HepG2 (cell line): Measurements from ENCODE around the gene VPS11. TPM values are rescaled to one million over a fixed set of nuclear protein-coding genes. Genes with fewer than 3 reads are reported as not detected.
A peak's percentile ranks its signal among the peaks of the same experiment; 100 is the strongest.

Source experiments
- ARNT ChIP-seq: fragments of 450-650 bp; IDR thresholded peaks from 2 replicates; pipeline ENCODE4 v1.6.1; 2017
- ATF1 ChIP-seq: IDR thresholded peaks from 2 replicates; pipeline ENCODE4 v1.6.1; 2016; ENCODE audit warnings: mild to moderate bottlenecking, control low read depth
- CREB1 ChIP-seq, 2 experiments: fragments of 450-650 bp in 1 of 2; IDR thresholded peaks; 2 replicates each; pipeline ENCODE4 v1.6.1; 2016 to 2017; ENCODE audit warnings: control low read depth in 1 of 2, mild to moderate bottlenecking in 1 of 2, missing compliant biosample characterization in 1 of 2, missing genetic modification characterization in 1 of 2
- MED1 ChIP-seq: sonication (generic); formaldehyde crosslinking; IDR thresholded peaks from 2 replicates; pipeline ENCODE4 v1.4.0; 2020; ENCODE audit warnings: missing genetic modification reagents
- NR2F1 ChIP-seq, 2 experiments: fragments of 450-650 bp in 1 of 2; formaldehyde crosslinking in 1 of 2; IDR thresholded peaks; 2 replicates each; pipeline versions ENCODE4 v1.5.0 to v1.6.1; 2016 to 2020; ENCODE audit warnings: mild to moderate bottlenecking in 1 of 2, missing compliant biosample characterization in 1 of 2, missing genetic modification reagents in 1 of 2, moderate library complexity in 1 of 2
- POLR2A ChIP-seq, 2 experiments: IDR thresholded peaks; 2 replicates each; pipeline ENCODE4 v1.6.1; 2011; ENCODE audit warnings: low read depth in 2 of 2, low read length in 2 of 2, mild to moderate bottlenecking in 1 of 2, moderate library complexity in 1 of 2; ENCODE audit not compliant: insufficient read depth in 1 of 2
- ZNF317 ChIP-seq: sonication (generic); formaldehyde crosslinking; IDR thresholded peaks from 2 replicates; pipeline ENCODE4 v1.5.0; 2020; ENCODE audit warnings: mild to moderate bottlenecking, missing genetic modification reagents
- ZNF703 ChIP-seq: sonication (generic); formaldehyde crosslinking; IDR thresholded peaks from 2 replicates; pipeline ENCODE4 v1.5.1; 2020; ENCODE audit warnings: missing genetic modification reagents, mild to moderate bottlenecking, moderate library complexity, borderline replicate concordance
- polyA plus RNA-seq, 8 experiments: library from polyadenylated mRNA; depleted of rRNA in 3 of 8; stranded (reverse) in 7 of 8; unstranded in 1 of 8; fragments of >200 nt; fragmentation: Illumina TruSeq in 4 of 8; extraction: Trizol in 4 of 8; gene quantifications; 2 replicates each; pipeline versions ENCODE4 v1.2.1 to v1.2.3, GENCODE V29; 2011 to 2016; ENCODE audit warnings: low read depth in 4 of 8, missing spikeins in 1 of 8, mixed read lengths in 1 of 8; ENCODE audit not compliant: insufficient read depth in 1 of 8
- total RNA-seq, 5 experiments: library from RNA; depleted of rRNA; stranded (reverse); fragments of >200 nt; fragmentation: Illumina TruSeq; extraction: Trizol; gene quantifications; 2 replicates each; pipeline ENCODE4 v1.2.3, GENCODE V29; 2016; ENCODE audit warnings: low read depth in 1 of 5
- TF ChIP-seq, protein P1 (sequence below): sonication (generic); IDR thresholded peaks from 2 replicates; pipeline ENCODE4 v1.6.1; 2016; ENCODE audit warnings: low read depth, borderline replicate concordance
- TF ChIP-seq, protein P2 (sequence below): IDR thresholded peaks from 2 replicates; pipeline ENCODE4 v1.6.1; 2018; ENCODE audit warnings: missing genetic modification reagents
- TF ChIP-seq, protein P3 (sequence below): sonication (generic); formaldehyde crosslinking; IDR thresholded peaks from 2 replicates; pipeline ENCODE4 v1.4.0; 2020; ENCODE audit warnings: missing genetic modification reagents
- TF ChIP-seq, protein P4 (sequence below): IDR thresholded peaks from 2 replicates; pipeline ENCODE4 v1.4.0; 2020; ENCODE audit warnings: mild to moderate bottlenecking, missing genetic modification reagents
- TF ChIP-seq, protein P5 (sequence below): sonication (generic); formaldehyde crosslinking; IDR thresholded peaks from 2 replicates; pipeline ENCODE4 v1.8.1; 2022; ENCODE audit warnings: low read depth, mild to moderate bottlenecking, missing genetic modification reagents
- TF ChIP-seq, protein P6 (sequence below): sonication (generic); formaldehyde crosslinking; IDR thresholded peaks from 2 replicates; pipeline ENCODE4 v1.4.0; 2020; ENCODE audit warnings: mild to moderate bottlenecking, missing genetic modification reagents
- TF ChIP-seq, protein P7 (sequence below): sonication (generic); formaldehyde crosslinking; conservative IDR thresholded peaks from 2 replicates; pipeline ENCODE4 v1.4.0; 2020; ENCODE audit warnings: mild to moderate bottlenecking, missing genetic modification reagents, moderate library complexity

Gene VPS11
- total and polyA plus RNA-seq, 2 of the 13 experiments (the other 11 are each of a cell fraction or from before 2014, with no cell fraction given) = 13.7 to 21.6 TPM

DNA sequence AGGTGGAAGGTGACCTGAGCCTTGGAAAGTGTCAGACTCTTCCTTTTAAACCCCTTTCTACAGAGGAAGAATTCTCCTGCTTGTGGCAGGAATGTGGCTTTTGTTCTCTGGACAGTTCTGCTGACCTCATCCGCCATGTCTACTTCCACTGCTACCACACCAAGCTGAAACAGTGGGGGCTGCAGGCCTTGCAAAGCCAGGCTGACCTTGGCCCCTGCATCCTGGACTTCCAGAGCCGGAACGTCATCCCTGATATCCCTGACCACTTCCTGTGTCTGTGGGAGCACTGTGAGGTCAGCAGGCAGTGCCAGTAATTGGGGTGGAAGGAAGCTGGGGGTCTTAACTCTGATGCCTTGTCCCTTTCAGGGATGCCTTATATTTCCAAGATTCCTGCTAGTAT is 63.0 kb downstream of the VPS11 start (continued):
- TF ChIP-seq MED1 (CRISPR knock-in tag) = peak; percentile 25; the same call in 1 of the 2 replicates
- TF ChIP-seq NR2F1 (CRISPR knock-in tag; IDR thresholded peaks at IDR 0.05) = peak in 1 of 2 experiments; percentile 38; a peak in 1 of 4 replicates
- TF ChIP-seq, protein P1, sequence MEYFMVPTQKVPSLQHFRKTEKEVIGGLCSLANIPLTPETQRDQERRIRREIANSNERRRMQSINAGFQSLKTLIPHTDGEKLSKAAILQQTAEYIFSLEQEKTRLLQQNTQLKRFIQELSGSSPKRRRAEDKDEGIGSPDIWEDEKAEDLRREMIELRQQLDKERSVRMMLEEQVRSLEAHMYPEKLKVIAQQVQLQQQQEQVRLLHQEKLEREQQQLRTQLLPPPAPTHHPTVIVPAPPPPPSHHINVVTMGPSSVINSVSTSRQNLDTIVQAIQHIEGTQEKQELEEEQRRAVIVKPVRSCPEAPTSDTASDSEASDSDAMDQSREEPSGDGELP = no peak
- TF ChIP-seq, protein P2, sequence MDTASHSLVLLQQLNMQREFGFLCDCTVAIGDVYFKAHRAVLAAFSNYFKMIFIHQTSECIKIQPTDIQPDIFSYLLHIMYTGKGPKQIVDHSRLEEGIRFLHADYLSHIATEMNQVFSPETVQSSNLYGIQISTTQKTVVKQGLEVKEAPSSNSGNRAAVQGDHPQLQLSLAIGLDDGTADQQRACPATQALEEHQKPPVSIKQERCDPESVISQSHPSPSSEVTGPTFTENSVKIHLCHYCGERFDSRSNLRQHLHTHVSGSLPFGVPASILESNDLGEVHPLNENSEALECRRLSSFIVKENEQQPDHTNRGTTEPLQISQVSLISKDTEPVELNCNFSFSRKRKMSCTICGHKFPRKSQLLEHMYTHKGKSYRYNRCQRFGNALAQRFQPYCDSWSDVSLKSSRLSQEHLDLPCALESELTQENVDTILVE (CRISPR knock-in tag) = no peak
- TF ChIP-seq, protein P3, sequence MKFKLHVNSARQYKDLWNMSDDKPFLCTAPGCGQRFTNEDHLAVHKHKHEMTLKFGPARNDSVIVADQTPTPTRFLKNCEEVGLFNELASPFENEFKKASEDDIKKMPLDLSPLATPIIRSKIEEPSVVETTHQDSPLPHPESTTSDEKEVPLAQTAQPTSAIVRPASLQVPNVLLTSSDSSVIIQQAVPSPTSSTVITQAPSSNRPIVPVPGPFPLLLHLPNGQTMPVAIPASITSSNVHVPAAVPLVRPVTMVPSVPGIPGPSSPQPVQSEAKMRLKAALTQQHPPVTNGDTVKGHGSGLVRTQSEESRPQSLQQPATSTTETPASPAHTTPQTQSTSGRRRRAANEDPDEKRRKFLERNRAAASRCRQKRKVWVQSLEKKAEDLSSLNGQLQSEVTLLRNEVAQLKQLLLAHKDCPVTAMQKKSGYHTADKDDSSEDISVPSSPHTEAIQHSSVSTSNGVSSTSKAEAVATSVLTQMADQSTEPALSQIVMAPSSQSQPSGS (CRISPR knock-in tag) = peak; percentile 21; the same call in 1 of the 2 replicates
- TF ChIP-seq ATF1 (CRISPR knock-in tag) = peak; percentile 75
- TF ChIP-seq, protein P4, sequence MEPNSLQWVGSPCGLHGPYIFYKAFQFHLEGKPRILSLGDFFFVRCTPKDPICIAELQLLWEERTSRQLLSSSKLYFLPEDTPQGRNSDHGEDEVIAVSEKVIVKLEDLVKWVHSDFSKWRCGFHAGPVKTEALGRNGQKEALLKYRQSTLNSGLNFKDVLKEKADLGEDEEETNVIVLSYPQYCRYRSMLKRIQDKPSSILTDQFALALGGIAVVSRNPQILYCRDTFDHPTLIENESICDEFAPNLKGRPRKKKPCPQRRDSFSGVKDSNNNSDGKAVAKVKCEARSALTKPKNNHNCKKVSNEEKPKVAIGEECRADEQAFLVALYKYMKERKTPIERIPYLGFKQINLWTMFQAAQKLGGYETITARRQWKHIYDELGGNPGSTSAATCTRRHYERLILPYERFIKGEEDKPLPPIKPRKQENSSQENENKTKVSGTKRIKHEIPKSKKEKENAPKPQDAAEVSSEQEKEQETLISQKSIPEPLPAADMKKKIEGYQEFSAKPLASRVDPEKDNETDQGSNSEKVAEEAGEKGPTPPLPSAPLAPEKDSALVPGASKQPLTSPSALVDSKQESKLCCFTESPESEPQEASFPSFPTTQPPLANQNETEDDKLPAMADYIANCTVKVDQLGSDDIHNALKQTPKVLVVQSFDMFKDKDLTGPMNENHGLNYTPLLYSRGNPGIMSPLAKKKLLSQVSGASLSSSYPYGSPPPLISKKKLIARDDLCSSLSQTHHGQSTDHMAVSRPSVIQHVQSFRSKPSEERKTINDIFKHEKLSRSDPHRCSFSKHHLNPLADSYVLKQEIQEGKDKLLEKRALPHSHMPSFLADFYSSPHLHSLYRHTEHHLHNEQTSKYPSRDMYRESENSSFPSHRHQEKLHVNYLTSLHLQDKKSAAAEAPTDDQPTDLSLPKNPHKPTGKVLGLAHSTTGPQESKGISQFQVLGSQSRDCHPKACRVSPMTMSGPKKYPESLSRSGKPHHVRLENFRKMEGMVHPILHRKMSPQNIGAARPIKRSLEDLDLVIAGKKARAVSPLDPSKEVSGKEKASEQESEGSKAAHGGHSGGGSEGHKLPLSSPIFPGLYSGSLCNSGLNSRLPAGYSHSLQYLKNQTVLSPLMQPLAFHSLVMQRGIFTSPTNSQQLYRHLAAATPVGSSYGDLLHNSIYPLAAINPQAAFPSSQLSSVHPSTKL (CRISPR knock-in tag) = 0 out of 2 replicates have a peak, but pooled peaks have one; percentile 12
- no peak for TF ChIP-seq ARNT
- TF ChIP-seq CREB1 (IDR thresholded peaks at IDR 0.05) = peak; percentile 60; the same call in 1 of the 2 replicates
- TF ChIP-seq CREB1 (CRISPR knock-in tag; IDR thresholded peaks at IDR 0.05) = no peak
- TF ChIP-seq, protein P5, sequence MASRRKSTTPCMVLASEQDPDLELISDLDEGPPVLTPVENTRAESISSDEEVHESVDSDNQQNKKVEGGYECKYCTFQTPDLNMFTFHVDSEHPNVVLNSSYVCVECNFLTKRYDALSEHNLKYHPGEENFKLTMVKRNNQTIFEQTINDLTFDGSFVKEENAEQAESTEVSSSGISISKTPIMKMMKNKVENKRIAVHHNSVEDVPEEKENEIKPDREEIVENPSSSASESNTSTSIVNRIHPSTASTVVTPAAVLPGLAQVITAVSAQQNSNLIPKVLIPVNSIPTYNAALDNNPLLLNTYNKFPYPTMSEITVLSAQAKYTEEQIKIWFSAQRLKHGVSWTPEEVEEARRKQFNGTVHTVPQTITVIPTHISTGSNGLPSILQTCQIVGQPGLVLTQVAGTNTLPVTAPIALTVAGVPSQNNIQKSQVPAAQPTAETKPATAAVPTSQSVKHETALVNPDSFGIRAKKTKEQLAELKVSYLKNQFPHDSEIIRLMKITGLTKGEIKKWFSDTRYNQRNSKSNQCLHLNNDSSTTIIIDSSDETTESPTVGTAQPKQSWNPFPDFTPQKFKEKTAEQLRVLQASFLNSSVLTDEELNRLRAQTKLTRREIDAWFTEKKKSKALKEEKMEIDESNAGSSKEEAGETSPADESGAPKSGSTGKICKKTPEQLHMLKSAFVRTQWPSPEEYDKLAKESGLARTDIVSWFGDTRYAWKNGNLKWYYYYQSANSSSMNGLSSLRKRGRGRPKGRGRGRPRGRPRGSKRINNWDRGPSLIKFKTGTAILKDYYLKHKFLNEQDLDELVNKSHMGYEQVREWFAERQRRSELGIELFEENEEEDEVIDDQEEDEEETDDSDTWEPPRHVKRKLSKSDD (CRISPR knock-in tag) = 0 out of 2 replicates have a peak, but pooled peaks have one; percentile 54
- TF ChIP-seq ZNF703 (CRISPR knock-in tag) = no peak
- TF ChIP-seq, protein P6, sequence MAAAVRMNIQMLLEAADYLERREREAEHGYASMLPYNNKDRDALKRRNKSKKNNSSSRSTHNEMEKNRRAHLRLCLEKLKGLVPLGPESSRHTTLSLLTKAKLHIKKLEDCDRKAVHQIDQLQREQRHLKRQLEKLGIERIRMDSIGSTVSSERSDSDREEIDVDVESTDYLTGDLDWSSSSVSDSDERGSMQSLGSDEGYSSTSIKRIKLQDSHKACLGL (CRISPR knock-in tag) = no peak
- TF ChIP-seq ZNF317 (CRISPR knock-in tag) = no peak
- no peak for TF ChIP-seq POLR2A (IDR thresholded peaks at IDR 0.05; ENCODE audit: insufficient read depth in 1 of 2, low read depth in 2 of 2, low read length in 2 of 2)
- TF ChIP-seq, protein P7, sequence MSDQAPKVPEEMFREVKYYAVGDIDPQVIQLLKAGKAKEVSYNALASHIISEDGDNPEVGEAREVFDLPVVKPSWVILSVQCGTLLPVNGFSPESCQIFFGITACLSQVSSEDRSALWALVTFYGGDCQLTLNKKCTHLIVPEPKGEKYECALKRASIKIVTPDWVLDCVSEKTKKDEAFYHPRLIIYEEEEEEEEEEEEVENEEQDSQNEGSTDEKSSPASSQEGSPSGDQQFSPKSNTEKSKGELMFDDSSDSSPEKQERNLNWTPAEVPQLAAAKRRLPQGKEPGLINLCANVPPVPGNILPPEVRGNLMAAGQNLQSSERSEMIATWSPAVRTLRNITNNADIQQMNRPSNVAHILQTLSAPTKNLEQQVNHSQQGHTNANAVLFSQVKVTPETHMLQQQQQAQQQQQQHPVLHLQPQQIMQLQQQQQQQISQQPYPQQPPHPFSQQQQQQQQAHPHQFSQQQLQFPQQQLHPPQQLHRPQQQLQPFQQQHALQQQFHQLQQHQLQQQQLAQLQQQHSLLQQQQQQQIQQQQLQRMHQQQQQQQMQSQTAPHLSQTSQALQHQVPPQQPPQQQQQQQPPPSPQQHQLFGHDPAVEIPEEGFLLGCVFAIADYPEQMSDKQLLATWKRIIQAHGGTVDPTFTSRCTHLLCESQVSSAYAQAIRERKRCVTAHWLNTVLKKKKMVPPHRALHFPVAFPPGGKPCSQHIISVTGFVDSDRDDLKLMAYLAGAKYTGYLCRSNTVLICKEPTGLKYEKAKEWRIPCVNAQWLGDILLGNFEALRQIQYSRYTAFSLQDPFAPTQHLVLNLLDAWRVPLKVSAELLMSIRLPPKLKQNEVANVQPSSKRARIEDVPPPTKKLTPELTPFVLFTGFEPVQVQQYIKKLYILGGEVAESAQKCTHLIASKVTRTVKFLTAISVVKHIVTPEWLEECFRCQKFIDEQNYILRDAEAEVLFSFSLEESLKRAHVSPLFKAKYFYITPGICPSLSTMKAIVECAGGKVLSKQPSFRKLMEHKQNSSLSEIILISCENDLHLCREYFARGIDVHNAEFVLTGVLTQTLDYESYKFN (CRISPR knock-in tag) = peak; percentile 67
